Measurements from ENCODE around the gene KLHL29. TPM values are rescaled to one million over a fixed set of nuclear protein-coding genes. Genes with fewer than 3 reads are reported as not detected.

Gene KLHL29
- total RNA-seq, 1 experiment from 2014 or later, result 16.7 TPM

- H3K36me3 ChIP-seq (ENCODE audit: control insufficient read depth in 1 of 2, insufficient read depth in 2 of 2, low read length in 2 of 2), result no peaks in the 10 kb centered on the region
- H3K79me2 ChIP-seq (ENCODE audit: insufficient read depth, low read length), result no peaks in the 10 kb centered on the region
- H2AFZ ChIP-seq (ENCODE audit: low read depth, low read length, poor library complexity, severe bottlenecking), result no peak overlapping the region
- no peak overlapping the region for H3K4me2 ChIP-seq (ENCODE audit: low read length)
- H3K27me3 ChIP-seq (ENCODE audit: insufficient read depth, low read length), result no peaks in the 10 kb centered on the region
- H3K9ac ChIP-seq (ENCODE audit: low read length), result no peak overlapping the region
- ChIA-PET POLR2A (no interaction called here), RAD21 (ENCODE audit: low non-redundant PET in 1 of 2, low total read pairs in 2 of 2, uncharacterized antibody in 2 of 2, unreplicated experiment in 2 of 2) (no interaction called here), CTCF (no interaction called here)
- no peaks in the 10 kb centered on the region for H3K9me3 ChIP-seq (ENCODE audit: control insufficient read depth in 1 of 2, insufficient read depth in 1 of 2, low read depth in 1 of 2, low read length in 2 of 2)
- no TSS peak for BruUV-seq (replicated peaks)
- H3K9me2 ChIP-seq (ENCODE audit: insufficient read depth), result no peaks in the 10 kb centered on the region
- DNase-seq (ENCODE audit: low read depth, low spot score) (no peak), ATAC-seq (no peak)
- H4K20me1 ChIP-seq (ENCODE audit: insufficient read depth), result no peaks in the 10 kb centered on the region; the same call in 1 of the 2 replicates
- H3K27ac ChIP-seq (ENCODE audit: low read depth, low read length), result no peak overlapping the region
- peaks cover 15 to 27% of the 10 kb centered on the region in 2 experiments for H3K4me1 ChIP-seq (ENCODE audit: control insufficient read depth in 1 of 2, insufficient read depth in 2 of 2, low read length in 2 of 2)
- no peak for TF ChIP-seq EGR1 (IDR thresholded peaks at IDR 0.05; ENCODE audit: low read depth)
- TF ChIP-seq ZNF274 (IDR thresholded peaks at IDR 0.05; ENCODE audit: low read depth, low read length), result no peak
- no peak for TF ChIP-seq SRF (IDR thresholded peaks at IDR 0.05; ENCODE audit: low read depth)
- TF ChIP-seq POLR2A (IDR thresholded peaks at IDR 0.05; ENCODE audit: borderline replicate concordance, extremely low read depth, insufficient read depth, insufficient read length), result no peak
- TF ChIP-seq, protein P1, sequence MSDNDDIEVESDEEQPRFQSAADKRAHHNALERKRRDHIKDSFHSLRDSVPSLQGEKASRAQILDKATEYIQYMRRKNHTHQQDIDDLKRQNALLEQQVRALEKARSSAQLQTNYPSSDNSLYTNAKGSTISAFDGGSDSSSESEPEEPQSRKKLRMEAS (IDR thresholded peaks at IDR 0.05), result no peak
- no peak for TF ChIP-seq SIN3A (IDR thresholded peaks at IDR 0.05; ENCODE audit: low read depth)
- TF ChIP-seq YY1 (IDR thresholded peaks at IDR 0.05; ENCODE audit: extremely low read depth, insufficient replicate concordance, low read depth, low read length), result no peak
- TF ChIP-seq RAD21 (IDR thresholded peaks at IDR 0.05; ENCODE audit: low read depth), result no peak
- no peak for TF ChIP-seq POLR2AphosphoS5 (IDR thresholded peaks at IDR 0.05; ENCODE audit: low read depth, low read length)
- no peak for TF ChIP-seq JUND (IDR thresholded peaks at IDR 0.05)
- TF ChIP-seq, protein P2, sequence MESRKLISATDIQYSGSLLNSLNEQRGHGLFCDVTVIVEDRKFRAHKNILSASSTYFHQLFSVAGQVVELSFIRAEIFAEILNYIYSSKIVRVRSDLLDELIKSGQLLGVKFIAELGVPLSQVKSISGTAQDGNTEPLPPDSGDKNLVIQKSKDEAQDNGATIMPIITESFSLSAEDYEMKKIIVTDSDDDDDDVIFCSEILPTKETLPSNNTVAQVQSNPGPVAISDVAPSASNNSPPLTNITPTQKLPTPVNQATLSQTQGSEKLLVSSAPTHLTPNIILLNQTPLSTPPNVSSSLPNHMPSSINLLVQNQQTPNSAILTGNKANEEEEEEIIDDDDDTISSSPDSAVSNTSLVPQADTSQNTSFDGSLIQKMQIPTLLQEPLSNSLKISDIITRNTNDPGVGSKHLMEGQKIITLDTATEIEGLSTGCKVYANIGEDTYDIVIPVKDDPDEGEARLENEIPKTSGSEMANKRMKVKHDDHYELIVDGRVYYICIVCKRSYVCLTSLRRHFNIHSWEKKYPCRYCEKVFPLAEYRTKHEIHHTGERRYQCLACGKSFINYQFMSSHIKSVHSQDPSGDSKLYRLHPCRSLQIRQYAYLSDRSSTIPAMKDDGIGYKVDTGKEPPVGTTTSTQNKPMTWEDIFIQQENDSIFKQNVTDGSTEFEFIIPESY (IDR thresholded peaks at IDR 0.05; ENCODE audit: extremely low read depth, insufficient replicate concordance, low read length), result no peak
- intact Hi-C loops (cut with micrococcal nuclease), result no loop called here
- no peak overlapping the region for H3K4me3 ChIP-seq (replicated peaks in 1 of 2; ENCODE audit: low read depth in 1 of 2, low read length in 2 of 2)
Observed at GRCh38 chr2:23482188-23482587, 97.2 kb downstream of the KLHL29 start.
